Fibroblast of the aortic adventitia (primary cell): ENCODE data around the gene IREB2. TPM values are rescaled to one million over a fixed set of nuclear protein-coding genes. Genes with fewer than 3 reads are reported as not detected.

ENCODE experiments used
- DNase-seq: peaks from one replicate; pipeline ENCODE4 v3.0.0-alpha.2; 2010; ENCODE audit warnings: low read depth
- H3K4me3 ChIP-seq: 2 replicates; pipeline ENCODE4 v1.5.1; 2011; ENCODE audit warnings: low read depth, mild to moderate bottlenecking, control low read depth, low read length, moderate library complexity
- CTCF ChIP-seq: IDR thresholded peaks from 2 replicates; pipeline ENCODE4 v1.5.1; 2011; ENCODE audit warnings: mild to moderate bottlenecking, low read length, control low read depth, inconsistent platforms; ENCODE audit not compliant: insufficient read depth
- total RNA-seq: library from RNA; depleted of rRNA; stranded (reverse); fragments of >200 nt; gene quantifications from 2 replicates; pipeline ENCODE4 v1.2.3, GENCODE V29; 2012; ENCODE audit warnings: low replicate concordance

The IREB2 gene
- total RNA-seq, 1 donor, result 25.1 TPM

DNA sequence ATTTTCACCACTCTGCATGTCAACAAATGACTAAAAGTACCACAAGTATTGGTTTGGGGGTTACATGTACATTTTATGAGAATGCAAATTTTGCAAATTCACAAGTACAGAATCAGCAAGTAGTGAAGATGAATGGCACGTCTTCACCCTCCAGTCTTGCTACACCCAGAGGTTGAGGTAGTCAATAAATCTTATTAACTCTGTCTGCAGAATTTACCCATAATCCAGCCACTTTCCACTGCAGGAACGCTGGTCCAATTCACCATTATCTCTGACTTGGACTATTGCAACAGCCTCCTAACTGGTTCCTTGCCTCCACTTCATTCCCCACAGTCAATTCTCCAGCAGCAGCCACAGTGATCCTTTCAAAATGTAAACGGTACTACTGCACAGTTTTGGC lies 112.8 kb downstream of the IREB2 start:
- DNase-seq, result no peak
- TF ChIP-seq CTCF, result no peak

More for the DNA sequence above, 112.8 kb downstream of the IREB2 start:
- H3K4me3 ChIP-seq, result no peak overlapping the region

Other genes starting within 250 kb of the IREB2 start
- under 0.01 TPM in 1 of 2 replicates, not detected in the other for gene ACSBG1, start 203.7 kb upstream of the IREB2 start, total RNA-seq
- gene DNAJA4, start 173.7 kb upstream of the IREB2 start, total RNA-seq, result 0.65 and 2.3 TPM in 2 replicates
- gene SKIC8, start 138.6 kb upstream of the IREB2 start, total RNA-seq, result 56.7 and 62.1 TPM in 2 replicates
- gene CRABP1, start 97.9 kb upstream of the IREB2 start, total RNA-seq, result not detected in 2 replicates
- gene HYKK, start 69.4 kb downstream of the IREB2 start, total RNA-seq, result 3.3 and 10.2 TPM in 2 replicates
- 107 and 275 TPM in 2 replicates for gene PSMA4, start 102.2 kb downstream of the IREB2 start, total RNA-seq
- gene CHRNA5, start 127.3 kb downstream of the IREB2 start, total RNA-seq, result 1.1 and 1.6 TPM in 2 replicates
- under 0.01 TPM in 1 of 2 replicates, not detected in the other for gene CHRNA3, start 182.8 kb downstream of the IREB2 start, total RNA-seq
- gene CHRNB4, start 203.0 kb downstream of the IREB2 start, total RNA-seq, result not detected in 2 replicates